Neural progenitor cell (in vitro differentiated cells): ENCODE data around the gene A2M.

ENCODE experiments used
- EZH2phosphoT487 ChIP-seq: fragments of 200-600 bp; sonication (generic); IDR thresholded peaks from 2 replicates; pipeline ENCODE4 v1.6.1; 2017; ENCODE audit warnings: antibody characterized with exemption
- TF ChIP-seq, protein P1 (sequence below): fragments of 200-600 bp; sonication (generic); IDR thresholded peaks from 2 replicates; pipeline ENCODE4 v1.5.1; 2017; ENCODE audit warnings: antibody characterized with exemption, mild to moderate bottlenecking

DNA sequence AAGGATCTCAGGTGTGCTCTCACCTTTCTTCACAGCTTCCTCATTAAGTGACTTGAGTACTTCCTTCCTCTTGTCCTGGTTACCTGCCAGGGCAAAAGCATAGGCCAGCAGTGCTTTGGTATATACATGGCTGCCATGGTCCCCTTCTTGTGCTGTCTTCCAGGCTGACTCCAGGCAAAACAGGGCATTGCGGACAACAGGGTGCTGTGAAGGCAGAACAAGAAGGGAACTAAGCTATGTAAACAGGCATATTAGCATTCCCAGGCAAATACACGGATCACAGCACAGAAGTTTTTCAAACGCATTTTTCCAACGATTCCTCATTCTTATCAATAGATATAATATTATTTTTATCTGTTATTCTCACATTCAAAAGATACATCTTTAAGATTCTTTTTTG, 39.0 kb downstream of the A2M start:
- no peak for TF ChIP-seq EZH2phosphoT487
- TF ChIP-seq, protein P1, sequence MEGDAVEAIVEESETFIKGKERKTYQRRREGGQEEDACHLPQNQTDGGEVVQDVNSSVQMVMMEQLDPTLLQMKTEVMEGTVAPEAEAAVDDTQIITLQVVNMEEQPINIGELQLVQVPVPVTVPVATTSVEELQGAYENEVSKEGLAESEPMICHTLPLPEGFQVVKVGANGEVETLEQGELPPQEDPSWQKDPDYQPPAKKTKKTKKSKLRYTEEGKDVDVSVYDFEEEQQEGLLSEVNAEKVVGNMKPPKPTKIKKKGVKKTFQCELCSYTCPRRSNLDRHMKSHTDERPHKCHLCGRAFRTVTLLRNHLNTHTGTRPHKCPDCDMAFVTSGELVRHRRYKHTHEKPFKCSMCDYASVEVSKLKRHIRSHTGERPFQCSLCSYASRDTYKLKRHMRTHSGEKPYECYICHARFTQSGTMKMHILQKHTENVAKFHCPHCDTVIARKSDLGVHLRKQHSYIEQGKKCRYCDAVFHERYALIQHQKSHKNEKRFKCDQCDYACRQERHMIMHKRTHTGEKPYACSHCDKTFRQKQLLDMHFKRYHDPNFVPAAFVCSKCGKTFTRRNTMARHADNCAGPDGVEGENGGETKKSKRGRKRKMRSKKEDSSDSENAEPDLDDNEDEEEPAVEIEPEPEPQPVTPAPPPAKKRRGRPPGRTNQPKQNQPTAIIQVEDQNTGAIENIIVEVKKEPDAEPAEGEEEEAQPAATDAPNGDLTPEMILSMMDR, result no peak
